HL-60/S4 treated with phorbol 12-myristate 13-acetate at 8.2 ng/mL for 4 days and 3 days (cell line): ENCODE data around the gene WDR74.
"Not testable (repeated sequence)": the region's sequence is repeated elsewhere in the genome, so short reads cannot be mapped to it uniquely, and the experiment has no call there.

Experiments
- in situ Hi-C: fragments of 300-500 bp; cut with MboI; formaldehyde crosslinking; loops from 2 replicates; pipeline ENCODE4 v1.15.0; 2022; ENCODE audit warnings: low sequenced_read_pairs

Gene WDR74

DNA sequence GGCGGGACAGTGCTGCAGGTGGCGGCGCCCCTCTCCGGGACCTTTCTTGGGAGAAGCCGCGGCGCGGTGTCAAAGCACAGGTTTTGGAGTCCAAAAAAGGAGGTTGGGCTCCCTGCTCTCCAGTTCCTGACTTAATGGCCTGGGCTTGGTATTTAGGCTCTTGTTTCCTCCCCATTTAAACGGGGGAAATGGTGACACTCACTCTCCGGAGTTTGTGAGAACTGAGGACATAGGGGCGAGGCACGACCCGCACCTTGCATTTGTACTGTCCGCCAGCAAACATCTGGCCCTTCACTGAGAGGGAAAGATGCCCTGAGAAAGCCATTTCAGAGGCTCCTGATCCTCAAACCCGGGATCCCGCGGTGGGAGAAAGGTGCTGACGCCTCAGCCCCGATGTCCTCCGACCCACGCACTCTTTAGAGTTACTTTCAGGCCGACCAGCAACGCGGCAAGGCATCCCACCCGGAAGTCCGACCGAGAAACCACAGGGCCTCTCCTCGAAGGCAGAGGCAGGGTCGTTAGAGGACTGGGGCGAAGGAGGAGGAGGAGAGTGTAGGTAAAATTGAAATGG, 2.9 kb upstream of the WDR74 start:
- in situ Hi-C loops: no loop called here

DNA sequence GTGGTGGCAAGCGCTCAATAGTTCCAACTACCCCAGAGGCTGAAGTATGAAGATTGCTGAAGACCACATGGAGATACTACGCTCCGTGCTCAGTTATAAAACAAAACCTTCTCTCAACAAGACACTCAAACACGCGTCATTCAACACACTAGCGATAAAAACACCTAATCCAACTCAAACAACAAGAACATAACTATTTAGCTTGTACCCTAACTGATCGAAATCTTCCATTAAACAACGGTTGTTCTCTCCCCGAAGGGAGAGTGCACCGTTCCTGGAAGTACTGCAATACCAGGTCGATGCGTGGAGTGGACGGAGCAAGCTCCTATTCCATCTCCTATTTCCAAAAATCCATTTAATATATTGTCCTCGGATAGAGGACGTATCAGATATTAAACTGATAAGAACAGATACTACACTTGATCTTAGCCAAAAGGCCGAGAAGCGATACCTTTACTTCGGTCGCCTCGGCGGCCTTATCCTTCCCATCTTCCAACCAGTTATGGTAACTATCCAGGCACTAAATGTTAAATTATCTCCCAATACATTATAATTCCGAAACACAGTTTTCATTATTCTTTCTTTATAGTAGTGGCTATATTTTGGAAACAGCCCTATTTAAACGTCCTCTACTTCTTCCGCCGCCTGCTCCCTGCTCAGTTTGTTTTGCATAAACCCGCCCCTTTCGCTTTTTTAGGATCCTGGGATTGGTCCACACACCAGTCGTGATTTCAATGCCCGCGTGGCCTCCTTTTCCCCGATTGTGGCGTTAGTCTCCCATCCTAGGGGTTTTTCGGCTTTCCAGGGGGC, 2.2 kb upstream of the WDR74 start:
- in situ Hi-C loops: no loop called here

DNA sequence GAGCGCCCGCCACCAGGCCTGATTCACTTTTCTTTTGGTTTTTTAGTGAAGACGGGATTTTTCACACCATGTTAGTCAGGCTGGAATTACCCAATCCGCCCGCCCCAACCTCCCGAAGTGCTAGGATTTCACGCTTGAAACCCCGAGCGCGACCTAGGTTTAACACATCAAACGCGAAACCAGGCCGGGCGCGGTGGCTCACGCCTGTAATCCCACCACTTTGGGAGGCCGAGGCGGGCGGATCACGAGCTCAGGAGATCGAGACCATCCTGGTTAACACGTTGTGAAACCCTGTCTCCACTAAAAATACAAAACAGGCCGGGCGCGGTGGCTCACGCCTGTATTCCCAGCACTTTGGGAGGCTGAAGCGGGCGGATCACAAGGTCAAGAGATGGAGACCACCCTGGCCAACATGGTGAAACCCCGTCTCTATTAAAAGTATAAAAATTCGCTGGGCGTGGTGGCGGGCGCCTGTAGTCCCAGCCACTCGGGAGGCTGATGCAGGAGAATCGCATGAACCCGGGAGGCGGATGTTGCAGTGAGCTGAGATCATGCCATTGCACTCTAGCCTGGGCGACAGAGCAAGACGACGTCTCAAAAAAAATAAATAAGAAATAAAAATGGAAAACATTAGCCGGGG, 1.5 kb upstream of the WDR74 start:
- in situ Hi-C loops: not testable (repeated sequence)

DNA sequence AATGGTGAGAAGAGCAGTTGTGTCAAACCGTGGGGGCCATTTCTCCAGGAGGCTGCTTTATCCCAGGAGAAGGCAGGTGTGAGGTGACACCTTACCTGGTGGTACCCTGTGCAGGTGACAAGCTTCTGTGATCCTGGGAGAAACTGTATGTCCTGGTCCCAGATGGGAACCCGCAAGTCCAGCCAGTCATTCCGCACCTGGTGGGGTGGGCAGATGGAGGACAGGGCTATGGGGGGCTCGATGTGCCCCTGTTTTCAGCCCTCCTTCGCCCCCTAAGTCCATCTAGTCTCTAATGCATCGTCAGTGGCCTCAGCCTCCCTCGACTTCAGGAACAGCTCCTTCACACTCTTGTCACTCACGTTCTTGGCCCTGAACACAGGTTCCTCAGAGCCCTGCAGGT, 4.1 kb downstream of the WDR74 start:
- in situ Hi-C loops: no loop called here

DNA sequence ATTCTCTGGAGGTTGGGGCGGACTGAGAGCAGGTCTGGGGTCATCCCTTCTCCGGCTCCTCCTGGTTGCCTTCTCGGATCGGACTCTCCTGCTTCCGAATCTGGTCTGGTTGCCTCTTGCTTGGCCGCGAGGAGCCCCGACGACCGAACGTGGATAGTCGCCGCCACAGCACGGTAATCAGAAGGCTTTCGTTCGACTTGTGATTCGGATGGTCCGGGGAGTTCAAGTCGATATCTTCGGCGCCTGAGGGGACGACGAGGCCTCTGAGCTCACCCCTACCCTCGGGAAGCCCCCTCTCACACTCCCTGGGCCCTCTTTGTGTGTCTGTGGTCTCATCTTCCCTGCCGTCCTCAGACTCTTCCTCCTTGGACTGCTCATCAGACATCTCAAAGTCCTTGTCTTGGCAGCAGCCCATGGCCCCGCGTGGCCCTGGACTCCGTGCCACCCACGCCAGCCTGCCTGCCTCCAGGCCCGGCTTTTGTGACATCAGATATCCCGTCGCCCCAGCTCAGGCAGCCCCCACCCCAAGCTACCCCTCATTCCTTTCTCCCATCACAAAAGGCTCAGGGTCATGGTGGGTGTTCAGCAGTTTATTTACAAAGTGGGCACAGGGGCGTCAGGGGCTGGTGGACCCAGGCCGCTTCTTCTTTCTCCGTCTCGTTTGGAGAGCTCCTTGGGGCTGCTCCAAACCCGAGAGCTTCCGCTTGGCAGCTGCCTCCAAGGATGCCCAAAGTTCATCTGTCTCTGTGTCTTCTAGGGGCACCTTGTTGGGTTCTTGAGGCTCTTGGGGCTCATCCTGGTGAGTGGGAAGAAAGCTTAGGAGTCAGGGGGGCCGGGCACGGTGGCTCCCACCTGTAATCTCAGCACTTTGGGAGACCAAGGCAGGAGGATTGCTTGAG, 6.8 kb downstream of the WDR74 start, which contains the start of gene TEX54:
TEX54 (minus strand) TSS at position 506 of the 899 bp plus-strand sequence.
- in situ Hi-C loops: no loop called here

DNA sequence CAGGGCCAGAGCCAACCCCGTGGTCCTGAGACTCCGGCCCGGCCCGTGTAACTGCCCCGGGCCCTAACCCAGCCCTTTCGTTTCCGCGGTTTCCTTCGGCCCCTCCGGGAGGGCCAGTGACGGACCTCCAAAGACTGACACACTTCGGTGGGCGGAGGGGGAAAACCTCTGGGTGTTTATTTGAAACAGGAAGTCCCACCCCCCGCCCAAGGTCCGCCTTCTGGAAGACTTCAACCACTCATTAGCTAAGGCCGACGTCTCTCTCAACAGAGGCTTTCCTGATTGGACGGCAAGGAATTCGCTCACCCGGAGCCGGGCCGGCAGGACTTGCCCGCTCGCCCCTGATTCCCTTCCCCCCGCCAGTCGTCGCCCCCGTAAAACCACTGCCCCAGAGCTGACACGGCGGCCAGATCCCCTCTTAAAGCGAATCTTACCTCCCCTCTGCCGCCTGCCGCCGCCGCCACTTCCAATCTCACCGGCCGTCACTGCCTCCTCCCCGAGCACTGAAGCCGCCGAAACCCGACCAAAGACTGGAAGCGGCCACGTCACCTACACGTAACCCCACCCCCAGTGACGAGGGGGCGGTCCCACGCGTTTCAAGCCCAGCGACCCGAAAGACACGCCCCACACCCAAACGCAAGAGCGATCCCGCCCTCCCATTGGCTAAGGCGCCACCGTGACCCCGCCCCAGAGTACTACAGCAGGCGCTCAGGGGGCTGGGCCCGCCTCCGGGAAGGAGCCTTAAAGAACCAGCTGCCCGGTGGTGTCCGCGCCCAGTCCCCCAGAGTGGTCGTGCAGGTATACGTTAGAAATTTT, 7.7 kb downstream of the WDR74 start, which contains the start of gene STX5:
STX5 (minus strand) TSS at position 532 of the 816 bp plus-strand sequence. CDS start 808 bp downstream, outside the sequence.
- in situ Hi-C loops: no loop called here

DNA sequence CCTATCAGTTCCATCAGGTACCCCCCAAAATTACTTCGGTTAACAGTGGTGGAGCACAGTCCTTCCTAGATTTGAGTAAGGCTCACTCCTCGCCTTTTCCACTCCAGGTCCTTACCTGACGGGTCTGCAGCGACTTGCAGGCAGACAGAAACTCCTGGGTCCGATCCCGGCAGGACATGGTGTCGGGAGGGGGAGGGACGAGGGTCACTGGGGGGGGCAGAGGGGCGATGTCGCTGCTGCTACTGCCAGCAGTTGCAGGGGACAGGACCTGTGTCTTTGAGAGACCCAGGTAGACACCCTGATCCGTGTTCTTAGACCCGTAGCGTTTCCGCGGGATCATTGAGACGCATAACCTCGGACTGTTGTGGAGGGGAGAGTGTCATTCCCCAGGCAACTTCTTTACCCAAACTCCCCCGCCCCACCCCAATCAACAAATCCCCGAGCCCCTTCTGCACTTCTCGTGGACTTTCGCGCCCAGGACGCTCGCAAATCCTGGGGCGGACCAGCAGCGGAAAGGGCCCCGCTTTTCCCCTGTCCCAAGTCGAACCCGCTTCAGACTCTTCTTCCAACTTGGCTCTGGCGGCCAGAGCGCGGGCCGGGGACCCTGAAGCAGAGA, 8.4 kb downstream of the WDR74 start:
- in situ Hi-C loops: no loop called here

DNA sequence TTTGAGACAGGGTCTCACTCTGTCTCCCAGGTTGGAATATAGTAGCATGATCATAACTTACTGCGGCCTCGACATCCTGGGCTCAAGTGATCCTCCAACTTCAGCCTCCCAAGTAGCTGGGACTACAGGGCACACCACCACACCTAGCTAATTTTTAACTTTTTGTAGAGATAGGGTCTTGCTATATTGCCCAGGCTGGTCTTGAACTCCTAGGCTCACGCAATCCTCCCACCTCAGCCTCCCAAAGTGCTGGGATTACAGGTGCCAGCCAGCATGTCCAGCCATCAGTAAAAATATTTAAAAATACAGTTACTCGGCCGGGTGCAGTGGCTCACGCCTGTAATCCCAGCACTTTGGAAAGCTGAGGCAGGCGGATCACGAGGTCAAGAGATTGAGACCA, 11.3 kb downstream of the WDR74 start:
- in situ Hi-C loops: not testable (repeated sequence)

DNA sequence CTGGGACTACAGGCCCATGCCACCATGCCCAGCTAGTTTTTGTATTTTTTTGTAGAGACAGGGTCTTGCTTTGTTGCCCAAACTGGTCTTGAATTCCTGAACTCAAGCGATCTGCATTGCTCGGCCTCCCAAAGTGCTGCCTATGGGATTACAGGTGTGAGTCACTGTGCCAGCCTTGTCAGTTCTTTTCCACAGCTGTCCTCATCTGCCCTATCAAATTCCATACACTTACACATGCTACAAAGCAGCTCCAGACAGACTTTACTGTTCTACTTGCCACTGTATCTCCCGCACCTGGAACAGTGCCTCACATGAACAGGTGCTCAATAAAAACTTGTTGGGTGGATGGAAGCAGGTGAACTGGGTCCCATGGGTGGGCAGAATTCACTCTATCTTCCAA, 15.7 kb downstream of the WDR74 start:
- in situ Hi-C loops: no loop called here

DNA sequence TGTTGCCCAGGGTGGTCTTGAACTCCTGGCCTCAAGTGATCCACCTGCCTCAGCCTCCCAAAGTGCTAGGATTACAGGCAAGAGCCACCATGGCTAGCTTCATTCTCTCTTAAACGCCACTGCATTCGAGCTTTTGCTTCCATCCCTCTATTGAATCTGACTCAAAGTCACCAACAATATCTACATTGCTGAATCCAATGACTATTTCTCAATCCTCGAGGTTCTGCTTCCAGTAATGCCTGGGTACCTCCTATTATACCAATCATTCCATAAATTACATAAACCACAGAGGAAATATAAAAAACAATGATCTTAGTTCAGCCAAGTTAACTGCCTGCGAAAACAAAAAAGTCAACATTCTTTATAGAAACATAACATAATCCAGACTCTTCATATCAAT, 22.3 kb downstream of the WDR74 start:
- in situ Hi-C loops: no loop called here

DNA sequence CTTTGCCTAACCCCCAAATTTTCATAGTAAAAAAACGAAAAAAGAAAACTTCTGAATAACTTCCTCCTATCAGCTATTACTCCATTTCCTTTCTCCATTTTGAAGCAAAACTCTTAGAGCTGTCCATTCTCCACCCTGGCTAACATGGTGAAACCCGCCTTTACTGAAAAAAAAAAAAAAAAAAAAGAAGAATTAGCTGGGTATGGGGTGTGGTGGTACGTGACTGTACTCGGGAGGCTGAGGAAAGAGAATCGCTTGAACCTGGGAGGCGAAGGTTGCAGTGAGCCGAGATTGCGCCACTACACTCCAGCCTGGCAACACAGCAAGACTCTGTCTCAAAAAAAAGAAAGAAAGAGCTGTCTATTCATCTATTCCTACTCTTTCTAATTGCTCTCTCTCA, 22.8 kb downstream of the WDR74 start:
- in situ Hi-C loops: no loop called here

DNA sequence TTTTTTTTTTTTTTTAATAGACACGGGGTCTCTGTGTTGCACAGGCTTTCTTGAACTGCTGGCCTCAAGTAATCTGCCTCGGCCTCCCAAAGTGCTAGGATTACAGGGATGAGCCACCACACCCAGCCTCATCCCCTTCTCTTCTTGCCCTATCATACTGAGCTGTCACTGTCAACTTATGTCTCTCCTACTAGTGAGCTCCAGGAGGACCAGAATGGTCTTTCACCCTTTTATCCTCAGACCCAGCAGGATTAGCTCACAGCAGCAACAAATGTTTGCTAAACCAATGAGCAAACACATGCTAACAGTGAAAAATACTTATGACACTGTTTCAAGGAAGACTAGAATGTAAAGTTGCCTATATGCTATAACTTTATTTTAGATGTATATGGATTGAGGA, 27.7 kb downstream of the WDR74 start:
- in situ Hi-C loops: no loop called here

DNA sequence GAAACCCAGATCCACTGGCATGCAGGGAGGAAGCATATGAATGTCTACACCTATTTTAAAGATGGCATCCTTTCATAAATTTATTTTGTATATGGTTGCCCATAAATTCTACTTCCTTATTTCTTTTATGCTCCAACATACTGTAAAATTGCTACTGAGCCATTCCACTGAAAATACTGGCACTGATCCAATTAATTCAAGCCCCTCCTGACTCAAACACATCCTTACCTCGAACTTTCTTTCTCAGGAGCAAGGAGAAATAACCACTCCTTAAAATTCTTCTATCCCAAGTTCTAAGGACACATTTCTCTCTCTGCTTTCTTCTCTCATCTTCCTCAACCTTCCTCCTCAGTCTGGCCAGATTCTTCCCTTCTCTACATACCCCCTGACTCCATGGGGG, 28.6 kb downstream of the WDR74 start:
- in situ Hi-C loops: no loop called here

DNA sequence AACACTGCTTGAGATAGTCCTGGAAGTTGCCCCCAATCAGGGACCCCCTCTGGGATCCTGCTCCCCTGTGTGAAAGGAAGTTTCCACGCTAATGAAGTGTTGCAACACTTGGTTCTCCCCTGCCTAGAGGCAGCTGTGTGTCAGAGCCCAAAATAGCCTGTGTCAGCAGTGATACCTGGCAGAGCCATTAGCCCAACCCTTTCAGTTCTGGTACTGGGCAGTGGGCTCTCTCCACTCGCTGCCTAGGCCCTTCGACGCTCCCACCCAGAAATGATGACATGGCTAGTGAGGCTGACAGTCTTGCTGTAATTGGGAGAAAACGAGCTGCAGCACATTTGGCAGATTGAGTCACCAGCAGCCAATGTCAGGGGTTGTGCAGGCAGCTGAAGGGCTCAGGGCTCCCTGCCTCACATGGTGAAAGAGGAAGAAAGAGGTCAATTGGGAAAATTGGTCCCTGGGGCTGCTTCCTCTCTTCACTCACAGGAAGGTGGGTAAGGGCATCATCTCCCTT, 32.7 kb downstream of the WDR74 start:
- in situ Hi-C loops: no loop called here

DNA sequence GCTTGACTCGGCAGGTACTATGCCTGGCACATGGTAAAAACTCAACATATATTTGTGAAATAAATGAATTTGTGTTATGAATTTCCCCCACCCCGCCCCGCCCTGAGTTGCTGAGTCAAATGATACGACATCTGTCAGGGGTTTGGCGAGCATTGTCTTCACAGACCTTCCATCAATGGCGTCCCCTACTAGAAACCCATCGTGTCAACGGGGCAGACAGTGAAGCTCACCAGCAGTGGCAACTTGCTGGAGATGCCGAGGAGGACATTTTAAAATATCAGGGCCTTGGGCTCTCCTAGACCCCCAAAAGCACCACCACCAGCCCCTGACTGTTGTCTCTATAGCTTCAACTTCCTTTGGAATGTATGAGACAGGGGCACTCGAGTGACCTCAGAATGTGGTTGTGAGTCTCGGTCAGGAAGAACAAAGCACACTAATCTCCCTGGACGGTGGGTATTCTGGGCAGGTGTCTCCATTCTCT, 33.4 kb downstream of the WDR74 start:
- in situ Hi-C loops: no loop called here

DNA sequence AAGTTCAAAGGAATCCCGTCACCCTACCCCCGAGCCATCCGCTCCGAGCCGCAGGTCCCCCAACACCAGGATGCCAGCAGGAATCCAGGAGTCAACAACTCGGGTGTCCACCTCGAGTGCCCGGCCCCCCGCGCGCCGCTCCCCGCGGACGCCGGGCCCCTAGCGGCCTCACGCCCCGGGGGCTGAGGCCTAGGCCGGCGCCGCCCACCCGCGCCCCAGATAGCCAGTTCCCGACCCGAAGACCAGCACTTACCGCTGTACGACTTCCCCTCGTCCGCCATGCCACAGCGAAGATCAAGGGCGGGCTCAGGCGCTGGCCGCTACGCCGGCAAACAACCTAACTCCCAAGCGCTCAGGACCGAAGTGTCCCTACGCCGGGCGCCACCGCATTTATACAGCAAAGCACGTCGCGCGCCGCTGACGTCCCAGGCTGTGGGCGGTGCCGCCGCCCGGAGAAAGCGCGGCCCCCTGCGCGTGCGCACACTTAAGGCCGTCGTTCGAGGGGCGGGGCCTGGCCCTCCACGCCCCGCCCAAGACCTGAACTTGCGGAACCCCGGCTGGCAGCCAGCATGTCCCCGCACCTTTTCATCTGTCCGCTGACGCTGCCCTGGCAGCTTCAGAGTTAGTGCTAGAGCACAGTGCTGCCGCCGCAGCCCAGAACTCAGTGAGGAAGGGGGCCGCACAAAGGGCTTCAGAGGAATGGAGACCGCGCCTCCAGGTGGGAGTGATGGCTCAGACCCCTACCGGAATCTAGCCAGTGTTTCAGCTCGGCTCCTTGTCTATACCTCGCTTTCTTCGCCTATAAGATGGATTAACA, 34.1 kb downstream of the WDR74 start, which contains the start of gene NXF1:
NXF1 (minus strand) TSS at position 365 of the 817 bp plus-strand sequence; CDS start at position 281, 84 bp downstream.
- in situ Hi-C loops: no loop called here

DNA sequence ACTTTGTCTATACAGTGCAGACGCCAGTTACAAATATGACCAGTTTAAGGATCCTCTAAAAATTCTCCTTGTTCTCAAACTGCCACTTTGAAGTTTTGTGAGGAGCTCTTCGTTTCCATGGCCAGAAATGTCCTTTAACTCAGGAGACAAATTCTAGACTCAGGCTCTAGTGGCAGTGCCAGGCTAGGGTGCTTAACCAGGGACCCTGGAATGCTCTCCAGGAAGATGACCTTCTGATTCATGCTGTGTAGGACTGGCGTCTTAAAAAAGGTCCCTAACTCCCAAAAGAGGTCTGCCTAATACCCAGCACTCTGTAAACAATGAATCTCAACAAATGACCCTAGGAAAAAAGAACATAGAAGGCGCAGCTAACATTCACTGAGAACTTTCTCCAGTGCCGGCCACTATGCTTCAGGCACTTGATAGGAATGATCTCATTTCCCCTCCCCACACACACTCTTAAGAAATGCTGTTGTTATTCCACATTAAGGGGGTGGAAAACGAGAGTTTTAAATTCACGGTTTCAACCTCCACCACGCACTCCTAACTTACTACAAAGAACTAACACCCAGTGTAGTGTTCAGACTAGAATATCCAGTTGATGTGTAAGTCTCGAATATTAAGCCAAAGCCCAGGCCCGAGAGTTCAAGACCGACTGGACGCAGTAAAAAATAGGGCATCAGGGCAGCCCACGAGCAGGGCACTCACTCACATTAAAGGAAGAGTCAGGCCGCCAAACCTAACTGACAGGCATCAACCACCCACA, 34.9 kb downstream of the WDR74 start:
- in situ Hi-C loops: no loop called here

DNA sequence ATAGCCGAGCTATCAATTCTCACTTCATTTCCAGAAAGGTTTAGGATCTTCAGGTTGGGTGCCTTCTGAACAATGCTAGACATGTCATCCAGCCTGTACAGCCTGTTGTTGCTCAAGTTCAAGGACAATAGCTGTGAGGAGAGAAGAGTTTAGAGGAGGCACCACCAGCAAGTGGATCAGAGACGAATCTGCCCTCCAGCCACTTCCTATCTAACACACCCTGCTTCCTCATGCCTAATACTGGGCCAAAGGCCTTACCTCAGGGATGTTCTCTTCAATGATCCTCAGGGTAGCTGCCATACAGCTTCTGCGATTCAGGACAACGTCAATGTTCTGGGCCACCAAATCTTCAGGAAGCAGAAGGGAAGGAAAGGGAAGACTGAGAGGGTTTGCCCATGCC, 38.3 kb downstream of the WDR74 start:
- in situ Hi-C loops: no loop called here
